ENCODE results near the gene ZNRD2.

- TF ChIP-seq CTCF (IDR thresholded peaks at IDR 0.05; ENCODE audit: poor library complexity) (no peak), EZH2 (IDR thresholded peaks at IDR 0.05; ENCODE audit: borderline replicate concordance) (no peak)
These were observed 31.1 kb upstream of the ZNRD2 start for GRCh38 chr11:65538915-65539743.
